Stimulated activated CD4-positive, alpha-beta T cell treated with anti-CD3 and anti-CD28 coated beads, Interleukin-4, amount 100 ng/mL, for 48 hours (primary cell): Measurements from ENCODE around the gene IFNL1.
"Not testable (repeated sequence)": the region's sequence is repeated elsewhere in the genome, so short reads cannot be mapped to it uniquely, and the experiment has no call there.

Source experiments
- DNase-seq, 2 donors: peaks; one replicate each; pipeline ENCODE4 v3.0.0-alpha.2; 2020; ENCODE audit warnings: low read depth in 2 of 2

IFNL1 gene

DNA sequence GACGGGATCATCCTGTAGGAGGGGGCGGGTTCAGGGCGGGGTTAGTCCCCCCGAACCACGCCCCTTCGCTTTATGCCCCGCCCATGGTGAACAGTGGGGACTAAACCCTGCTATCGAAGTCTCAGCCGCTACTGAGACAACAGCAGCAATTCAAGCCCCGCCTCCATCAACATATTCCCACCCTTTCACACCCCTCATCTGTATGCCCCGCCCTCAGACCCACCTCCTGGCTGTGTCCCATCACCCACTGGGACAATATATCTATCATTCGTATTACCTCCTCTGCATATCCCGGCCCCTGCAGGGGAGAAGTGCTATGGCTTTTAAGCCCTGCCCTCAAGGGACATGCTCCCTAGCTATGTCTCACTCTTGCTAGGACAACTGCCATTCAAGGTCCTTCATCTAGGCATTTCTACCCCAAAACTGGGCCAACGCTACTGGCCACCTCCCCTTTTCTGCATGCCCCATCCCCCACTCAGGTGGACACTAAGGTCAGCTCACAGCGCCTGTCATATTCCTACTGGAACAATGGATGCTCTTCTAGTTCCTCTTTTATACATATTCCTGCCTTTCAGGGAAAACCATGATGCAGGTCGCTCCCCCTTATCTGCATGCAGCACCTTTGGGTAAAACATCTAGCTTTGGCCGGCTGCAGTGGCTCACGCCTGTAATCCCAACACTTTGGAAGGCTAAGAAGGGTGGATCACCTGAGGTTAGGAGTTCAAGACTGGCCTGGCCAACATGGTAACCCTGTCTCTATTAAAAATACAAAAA lies 12.5 kb downstream of the IFNL1 start:
- DNase-seq = no peak

DNA sequence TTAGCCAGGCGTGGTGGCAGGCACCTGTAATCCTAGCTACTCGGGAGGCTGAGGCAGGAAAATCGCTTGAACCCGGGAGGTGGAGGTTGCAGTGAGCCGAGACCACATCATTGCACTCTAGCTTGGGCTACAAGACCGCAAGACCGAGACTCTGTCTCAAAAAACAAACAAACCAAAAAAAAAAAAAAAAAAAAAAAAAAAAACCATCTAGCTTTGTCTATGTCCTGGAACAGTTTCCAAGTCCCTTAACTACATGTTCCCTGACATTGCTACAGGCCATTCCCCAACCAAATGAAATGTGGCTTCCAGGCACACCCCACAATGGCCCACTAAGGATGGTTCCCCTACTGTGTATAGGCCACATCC lies 13.1 kb downstream of the IFNL1 start:
- not testable (repeated sequence) for DNase-seq

DNA sequence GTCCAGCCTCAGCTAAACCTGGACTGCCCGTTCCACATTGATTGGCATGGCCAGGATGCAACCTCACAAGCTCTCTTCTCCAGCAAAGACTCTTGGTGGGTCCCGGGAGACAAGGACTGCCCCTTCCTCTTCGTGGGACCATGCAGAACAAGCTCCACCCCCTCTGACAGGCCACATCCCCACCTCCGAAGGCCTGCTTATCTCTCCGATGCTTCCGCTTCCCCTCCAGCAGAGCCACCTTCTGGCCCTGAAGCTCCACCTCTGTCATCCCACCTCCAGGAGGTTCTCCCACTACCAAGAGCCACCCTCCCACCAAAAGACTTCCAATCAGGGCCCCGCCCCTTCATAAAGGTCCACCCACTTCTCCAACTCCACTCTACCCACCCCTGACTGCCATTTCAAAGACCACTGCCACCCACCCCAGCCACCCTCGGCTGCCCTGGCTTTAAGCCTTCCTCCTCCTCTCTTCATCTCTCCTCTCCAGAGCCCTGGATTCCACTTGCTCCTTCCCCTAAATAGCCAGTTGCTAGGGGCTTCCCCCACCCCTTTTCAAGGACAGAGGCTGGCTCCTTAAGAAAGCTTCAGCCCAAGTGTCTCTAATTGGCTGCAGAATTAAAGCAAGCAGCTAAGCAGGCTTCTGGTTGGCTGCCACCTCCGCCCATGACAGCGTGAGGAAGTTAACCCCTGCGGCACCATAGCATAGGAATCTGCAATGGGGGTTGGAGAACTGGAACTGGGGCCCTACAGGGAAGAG lies 14.5 kb downstream of the IFNL1 start:
- DNase-seq = no peak

DNA sequence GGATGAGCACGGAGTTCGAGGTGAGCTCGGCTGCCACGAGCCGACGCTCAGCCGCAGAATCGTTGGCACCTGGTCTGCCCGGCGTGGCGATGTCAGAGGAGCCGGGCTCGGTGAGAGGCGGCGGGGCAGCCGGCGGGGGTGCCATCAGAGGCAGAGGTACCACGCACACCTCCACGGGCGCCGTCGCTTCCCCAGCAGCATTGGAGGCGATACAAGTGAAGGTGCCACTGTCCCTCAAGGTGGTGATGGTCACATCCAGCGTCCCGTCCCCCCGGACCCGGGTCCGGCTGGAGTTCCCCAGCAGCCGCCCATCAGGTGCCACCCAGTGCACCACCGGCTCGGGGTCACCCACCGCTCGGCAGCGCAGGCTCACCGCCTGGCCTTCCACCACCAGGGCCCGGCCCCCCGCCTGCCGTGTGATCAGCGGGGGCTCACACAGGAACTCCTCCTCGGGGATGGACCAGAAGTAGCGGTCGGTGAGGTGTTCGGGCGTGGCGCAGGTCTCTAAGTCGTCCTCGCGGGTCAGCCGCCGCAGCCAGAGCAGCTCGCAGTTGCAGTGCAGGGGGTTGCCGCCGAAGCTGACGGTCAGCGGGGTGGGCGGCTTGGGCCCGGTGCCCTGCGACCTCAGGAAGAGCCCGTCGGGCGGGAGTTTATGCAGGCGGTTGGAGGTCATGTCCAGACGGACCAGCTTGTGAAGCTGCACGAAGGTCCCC lies 18.0 kb downstream of the IFNL1 start:
- no peak for DNase-seq

DNA sequence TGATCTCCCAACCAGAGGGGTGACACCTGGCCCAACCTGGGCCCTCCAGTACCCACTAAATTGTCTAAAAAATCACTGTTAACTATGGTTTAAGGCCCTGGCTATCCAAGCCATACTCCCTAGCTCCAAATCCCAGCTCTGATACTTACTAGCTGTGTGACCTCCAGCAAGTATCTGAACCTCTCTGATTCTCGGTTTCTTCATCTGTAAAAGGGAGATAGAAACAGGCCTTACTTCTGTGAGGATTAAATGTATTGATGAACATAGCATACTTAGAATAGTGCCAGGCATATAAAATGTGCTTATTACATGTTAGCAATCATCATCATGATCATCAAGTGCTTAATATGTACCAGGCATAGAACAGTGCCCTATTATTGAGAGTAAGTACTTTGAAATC lies 19.7 kb downstream of the IFNL1 start:
- DNase-seq = no peak

DNA sequence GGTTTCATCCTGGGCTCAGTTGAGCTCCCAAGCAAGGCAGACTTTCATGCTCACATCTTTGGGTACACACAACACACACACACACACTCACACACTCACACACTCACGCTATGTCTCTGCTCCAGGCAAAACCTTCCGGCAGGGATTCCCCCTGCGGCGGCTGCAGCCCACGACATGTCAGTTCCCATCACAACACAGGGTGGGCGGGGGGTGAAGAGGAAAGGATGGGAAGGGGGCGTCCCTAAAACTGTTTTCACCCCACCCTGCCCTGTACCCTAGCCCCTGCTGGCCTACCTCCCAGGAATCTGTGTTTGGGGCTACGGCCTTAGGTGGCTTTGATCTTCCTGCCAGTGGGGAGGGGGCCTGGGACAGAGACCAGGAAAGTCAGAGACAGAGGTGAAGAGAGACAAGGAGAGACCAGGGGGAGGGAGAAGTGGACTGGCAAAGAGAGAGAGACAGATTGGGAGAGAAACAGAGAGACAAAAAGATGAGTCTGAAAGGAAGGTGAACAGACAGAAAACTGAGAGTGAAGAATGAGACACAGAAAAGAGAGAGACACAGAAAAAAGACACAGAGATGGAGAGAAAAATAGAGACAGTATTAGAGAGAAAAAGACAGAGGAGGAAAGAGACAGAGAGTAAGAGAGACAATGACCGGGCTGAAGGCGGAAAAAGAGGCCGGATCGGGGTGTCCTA lies 20.6 kb downstream of the IFNL1 start:
- DNase-seq = no peak

DNA sequence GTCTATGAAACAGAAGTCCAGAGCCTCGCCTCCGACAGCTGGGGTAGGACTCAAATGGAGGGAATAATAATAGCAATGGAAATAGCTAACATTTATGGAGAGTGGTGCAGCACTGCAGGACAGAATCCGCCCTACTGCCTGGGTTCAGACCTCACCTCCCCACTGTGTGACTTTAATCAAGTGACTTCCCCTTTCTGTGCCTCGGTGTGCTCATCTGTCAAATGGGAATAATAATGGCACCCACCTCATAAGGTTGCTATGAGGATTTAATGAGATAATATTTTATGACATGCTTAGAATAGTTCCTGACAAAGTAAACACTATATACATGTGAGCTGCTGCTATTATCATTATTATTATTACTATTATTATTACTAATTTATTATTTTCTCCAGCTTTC lies 21.3 kb downstream of the IFNL1 start:
- no peak for DNase-seq

DNA sequence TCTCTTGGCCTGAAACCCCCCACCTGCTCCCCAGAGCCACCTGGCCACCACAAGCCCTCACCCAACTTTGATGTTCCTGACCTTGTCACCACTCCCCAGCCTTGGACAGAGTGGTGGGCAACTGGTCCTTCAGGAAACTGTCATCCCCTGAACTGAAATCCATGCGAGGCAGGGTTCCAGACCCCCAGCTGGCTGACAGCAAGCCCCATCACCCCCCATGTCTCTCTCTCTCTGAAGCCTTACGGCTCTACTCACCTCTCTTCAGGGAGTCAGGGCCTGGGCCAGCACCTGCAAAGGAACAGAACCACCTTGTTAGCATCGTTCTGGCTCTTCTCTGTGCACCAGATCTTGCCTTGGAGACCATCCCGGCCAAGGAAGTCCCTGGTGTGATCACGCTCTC lies 21.9 kb downstream of the IFNL1 start:
- no peak for DNase-seq

DNA sequence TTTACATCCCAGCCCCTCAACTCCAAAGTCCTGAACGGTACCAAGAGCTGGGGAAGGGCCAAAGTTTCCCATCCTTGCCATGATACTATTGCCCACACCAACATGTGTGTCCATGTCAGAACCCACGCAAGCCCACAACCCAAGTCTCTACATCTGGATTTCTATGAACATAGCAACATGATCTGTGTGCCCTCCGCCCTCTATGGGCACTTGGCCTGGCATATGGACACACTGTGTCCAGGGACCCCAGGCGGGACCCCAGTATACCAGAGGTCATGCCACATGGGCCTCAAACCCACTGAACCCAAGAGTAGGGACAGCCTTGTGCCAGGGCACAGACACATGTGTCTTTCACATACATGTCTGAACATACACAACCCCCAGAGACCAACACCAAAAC lies 22.5 kb downstream of the IFNL1 start:
- no peak for DNase-seq

DNA sequence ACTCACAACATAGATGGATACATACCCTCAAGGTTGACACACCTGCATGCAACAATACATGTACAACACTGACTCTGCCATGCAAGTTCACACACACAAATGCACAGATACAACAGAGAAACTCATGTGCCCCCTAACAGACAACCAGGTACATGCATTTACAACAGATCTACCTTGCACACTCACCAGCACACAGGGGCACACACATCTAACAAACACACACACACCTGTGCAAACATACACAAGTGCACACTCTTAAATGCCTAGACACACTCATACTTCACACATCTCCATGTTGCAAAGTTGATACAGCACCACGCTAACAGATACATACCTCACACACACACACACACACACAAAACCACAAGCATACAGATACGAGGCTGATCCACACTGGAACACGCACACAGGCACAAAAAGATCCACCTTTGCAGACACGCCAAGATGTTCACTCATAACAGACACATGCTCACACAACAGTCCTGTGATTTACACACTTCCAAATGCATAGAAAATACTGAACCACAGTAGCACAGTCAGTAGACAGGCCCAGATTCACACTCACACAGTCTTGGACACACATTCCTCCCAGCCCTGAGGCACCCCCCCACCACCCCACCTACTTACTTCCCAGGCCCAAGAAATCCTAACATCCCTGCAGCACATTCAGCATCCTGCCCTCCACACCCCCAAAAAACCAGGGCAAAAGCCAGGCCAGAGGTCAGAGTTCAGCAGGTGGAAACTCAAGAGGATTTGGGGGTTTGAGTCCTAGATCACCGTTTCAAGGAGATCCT lies 23.1 kb downstream of the IFNL1 start:
- DNase-seq = no peak

DNA sequence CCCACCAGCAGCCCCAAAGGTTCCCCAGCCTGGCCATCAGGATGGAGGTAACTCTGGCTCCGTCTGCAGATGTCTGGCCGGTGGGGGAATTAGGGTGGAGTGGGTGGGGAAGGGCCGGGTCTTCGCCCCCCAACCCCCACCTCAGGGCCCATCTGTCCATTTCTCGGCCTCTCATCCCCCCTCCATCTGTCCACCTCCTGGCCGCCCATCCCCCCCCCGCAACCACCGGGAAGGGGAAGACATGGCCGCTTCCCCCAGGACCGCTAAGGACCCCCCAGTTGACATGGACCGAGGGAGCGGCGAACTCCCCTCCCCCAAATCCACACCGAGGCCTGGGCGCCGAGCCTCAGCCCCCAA lies 23.7 kb downstream of the IFNL1 start:
- no peak for DNase-seq

DNA sequence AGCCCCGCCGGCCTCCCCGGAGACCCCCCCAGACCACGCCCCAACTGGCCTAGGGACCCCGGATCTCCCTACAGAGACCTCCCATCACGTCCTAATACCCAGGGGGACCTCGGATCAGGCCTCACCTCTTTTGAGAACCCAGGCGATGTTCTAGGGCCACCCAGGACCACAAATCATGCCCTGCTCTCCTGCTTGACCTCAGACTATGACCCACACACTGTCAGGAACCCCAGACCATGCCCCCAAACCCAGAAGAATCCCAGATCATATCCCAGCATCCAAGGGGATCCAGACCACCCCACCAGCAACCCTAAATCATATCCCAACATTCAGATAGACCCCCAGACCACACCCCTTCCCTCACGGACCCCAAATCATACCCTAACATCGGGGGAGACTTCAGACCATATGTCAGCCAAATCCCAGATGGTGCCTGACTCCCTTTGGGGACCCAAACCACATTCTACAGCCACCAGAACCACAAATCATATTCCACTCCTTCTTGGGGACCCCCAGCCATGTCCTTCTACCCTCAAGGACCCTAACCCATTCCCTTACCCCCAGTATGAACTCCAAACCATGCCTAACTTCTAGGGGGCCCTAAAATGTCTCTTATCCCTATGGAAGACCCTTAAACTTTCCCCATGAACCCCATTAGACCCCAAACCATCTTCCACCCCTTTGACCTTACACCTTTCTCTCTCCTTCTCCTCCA lies 25.1 kb downstream of the IFNL1 start:
- no peak for DNase-seq

DNA sequence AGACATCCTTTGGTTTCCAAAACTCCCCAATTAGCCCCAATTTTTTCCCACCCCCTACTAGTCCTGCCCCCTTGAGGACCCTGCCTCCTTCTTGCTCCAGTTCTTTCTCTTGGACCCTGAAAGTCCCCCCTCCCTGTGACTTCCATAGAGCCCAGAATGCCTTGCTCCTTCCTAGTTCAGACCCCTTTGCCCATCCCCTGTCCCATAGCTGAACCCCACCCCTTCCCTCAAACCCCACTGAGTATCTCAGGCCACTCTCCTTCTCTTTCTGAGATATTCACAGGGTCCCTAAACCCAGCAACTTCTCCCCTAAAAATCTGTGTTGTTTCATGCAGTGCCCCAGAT lies 25.6 kb downstream of the IFNL1 start:
- DNase-seq = no peak

DNA sequence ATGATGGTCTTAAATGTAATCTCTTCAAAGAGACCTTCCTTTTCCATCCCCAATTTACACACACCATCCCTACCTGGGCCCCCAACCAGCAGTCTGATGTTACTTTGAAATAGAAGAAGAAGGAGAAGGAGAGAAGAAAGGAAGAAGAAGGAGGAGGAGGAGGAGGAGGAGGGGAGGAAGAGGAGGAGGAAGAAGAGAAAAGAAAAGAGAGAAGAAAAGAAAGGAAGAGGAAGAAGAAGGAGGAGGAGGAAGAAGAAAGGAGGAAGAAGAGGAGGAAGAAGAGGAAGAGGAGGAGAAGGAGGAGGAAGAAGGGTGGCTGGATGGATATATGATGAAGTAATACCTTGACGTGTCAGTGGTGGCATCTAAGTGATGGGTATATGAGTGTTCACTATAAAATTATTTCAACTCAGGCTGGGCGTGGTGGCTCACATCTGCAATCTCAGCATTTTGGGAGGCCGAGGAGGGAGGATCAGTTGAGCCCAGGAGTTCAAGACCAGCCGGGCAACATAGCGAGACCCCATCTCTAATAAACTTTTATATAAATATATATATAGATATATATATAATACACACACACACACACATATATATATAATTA lies 28.1 kb downstream of the IFNL1 start:
- DNase-seq = no peak

DNA sequence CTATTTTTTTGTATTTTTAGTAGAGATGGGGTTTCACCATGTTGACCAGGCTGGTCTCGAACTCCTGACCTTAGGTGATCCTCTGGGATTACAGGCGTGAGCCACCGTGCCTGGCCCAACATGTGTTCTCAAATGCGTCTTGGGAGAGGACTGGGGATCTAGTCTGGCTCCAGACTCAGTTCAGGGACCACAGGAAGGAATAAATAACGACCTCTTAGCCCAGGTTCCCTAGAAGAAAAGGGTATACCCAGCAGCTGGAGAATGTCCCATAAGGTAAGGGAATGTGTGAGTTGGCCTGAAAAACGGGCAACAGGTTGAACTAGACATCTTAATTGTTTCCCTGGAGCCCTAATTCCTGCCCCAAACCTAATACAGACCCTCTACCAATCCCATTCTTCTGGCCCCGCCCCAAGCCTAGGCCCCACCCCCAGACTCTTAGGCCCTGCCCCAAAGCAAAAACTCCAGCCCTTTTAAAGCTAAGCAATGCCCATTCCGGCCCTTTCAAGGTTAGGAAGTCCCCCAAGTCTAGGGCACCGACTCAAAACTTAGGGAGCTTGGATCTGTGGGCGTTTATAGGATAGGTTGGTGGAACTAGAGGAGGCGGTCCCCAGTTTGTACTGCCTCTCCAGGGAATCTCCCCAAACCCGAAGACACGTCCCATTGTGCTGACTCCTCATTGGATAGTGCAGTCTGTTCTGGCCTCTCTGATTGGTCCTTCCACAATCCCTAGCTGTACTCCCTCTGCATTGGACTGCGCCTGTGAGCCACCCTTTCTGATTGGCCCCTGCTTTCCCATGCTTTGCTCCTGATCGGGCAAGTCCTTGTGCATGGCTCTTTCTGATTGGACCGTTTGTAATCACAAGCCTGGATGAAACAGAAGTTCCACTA lies 29.8 kb downstream of the IFNL1 start:
- no peak for DNase-seq

DNA sequence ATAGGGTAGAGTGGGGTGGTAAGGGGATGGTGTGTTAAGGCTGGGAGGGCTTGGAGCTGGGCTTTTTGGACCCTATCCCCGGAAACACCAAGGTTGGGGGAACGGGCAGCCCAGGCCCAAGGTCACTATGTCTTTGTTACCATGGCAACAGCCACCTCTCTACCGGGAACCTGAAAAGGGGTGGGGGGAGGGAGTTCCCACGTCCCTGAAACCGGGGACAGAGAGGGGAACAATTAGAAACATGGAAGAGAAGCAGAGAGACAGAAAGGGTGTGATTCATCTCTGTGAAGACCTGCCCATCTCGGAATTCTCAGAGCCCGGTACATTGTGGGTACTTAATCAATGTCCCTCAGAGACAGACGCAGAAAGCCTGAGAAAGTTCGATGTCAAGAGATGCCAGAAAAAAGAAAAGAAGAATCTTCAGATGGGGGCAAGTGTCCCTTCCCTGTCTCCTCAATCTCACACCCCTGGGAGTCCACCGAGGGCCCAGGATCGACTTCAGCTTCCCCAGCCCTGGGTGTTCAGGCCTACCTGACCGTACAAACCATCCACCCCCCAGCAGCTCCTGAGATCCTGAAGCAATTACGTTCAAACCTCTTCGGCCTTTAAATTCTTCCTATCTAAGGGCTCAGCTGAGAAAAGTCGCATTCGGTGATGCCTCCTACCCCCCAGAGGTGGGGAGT lies 31.3 kb downstream of the IFNL1 start:
- no peak for DNase-seq

DNA sequence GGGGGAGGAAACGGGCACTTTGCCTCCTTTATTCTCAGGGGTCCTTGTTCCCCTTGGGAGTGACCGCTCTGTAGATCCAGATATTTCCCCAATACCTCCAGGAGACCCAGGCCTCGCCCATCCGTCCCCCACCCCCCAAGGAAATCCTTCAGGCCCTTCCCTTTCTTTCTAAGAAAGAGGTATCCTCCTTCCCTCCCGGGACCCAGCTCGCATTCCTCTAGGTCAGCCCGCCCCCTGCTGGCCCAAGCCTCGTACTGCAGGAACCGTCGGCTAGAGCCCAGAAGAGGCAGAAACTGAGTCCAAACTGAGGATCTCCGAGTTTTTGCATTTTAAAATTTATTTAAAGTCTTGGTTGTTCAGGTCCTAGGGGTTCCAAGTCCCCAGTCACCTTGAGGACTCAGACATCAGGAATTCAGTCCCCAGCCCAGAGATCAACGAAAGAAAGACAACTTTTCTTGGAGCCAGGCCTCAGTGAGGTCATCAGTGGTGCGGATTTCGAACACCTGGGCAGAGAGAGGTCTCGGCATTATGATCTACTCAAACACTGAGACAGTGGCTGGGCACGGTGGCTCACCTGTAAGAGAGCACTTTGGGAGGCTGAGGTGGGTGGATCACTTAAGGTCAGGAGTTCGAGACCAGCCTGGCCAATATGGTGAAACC lies 32.0 kb downstream of the IFNL1 start:
- DNase-seq = peak; percentile 78 to 84

DNA sequence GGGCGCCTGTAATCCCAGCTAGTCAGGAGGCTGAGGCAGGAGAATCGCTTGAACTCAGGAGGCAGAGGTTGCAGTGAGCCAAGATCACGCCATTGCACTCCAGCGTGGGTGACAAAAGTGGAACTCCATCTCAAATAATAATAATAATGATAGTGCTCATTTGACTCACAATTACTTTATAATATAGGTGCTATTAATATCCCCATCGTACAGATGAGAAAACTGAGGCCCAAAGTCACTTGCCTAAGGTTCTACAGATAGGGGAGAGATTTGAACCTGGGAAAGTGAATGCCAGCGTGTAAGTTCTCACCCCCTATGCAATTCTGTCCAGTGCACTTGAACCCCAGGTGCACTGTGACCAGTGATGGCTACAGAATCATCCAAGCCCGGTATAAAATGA lies 33.7 kb downstream of the IFNL1 start:
- DNase-seq = no peak
